Measurements from ENCODE around the gene ADGRB3. TPM values are rescaled to one million over a fixed set of nuclear protein-coding genes. Genes with fewer than 3 reads are reported as not detected.

ADGRB3 gene
- polyA plus RNA-seq, 1 of the 3 experiments (the other 2 are of a cell fraction), result 0.12 TPM

GRCh38 chr6:69005199-69005598 is 370.1 kb downstream of the ADGRB3 start:
- Histone ChIP-seq H3K27me3 (ENCODE audit: insufficient read depth) (no peaks in the 10 kb centered on the region), H3F3A (replicated peaks; ENCODE audit: insufficient read depth) (no peaks in the 10 kb centered on the region), H2AFZ (ENCODE audit: low read depth) (no peak overlapping the region), H3K9me3 (no peaks in the 10 kb centered on the region), H4K20me1 (ENCODE audit: insufficient read depth) (no peaks in the 10 kb centered on the region), H3K27ac (ENCODE audit: low read depth in 2 of 2, low read length in 1 of 2) (no peak overlapping the region), H3K4me2 (no peak overlapping the region), H3K9ac (no peak overlapping the region), H3K79me2 (ENCODE audit: insufficient read depth) (no peaks in the 10 kb centered on the region), H3K9me2 (no peaks in the 10 kb centered on the region), H3K4me1 (ENCODE audit: control insufficient read depth in 1 of 2, insufficient read depth in 2 of 2, low read depth in 1 of 2, low read length in 1 of 2) (no peaks in the 10 kb centered on the region), H3K4me3 (ENCODE audit: low read depth in 2 of 2, low read length in 1 of 2) (no peak overlapping the region), H3K36me3 (replicated peaks in 1 of 2; ENCODE audit: control insufficient read depth in 1 of 2, insufficient read depth in 2 of 2, low read length in 1 of 2) (no peaks in the 10 kb centered on the region)
- ChIA-PET POLR2A (no interaction called here), CTCF (no interaction called here)
- 56% methylated on average over 5 of the region's 5 CpGs for WGBS (ENCODE audit: low lambda C conversion rate)
- no peak for DNase-seq
- TF ChIP-seq RXRA (IDR thresholded peaks at IDR 0.05; ENCODE audit: borderline replicate concordance, low read depth) (no peak), FOSL2 (IDR thresholded peaks at IDR 0.05; ENCODE audit: borderline replicate concordance, low read depth) (no peak), EP300 (IDR thresholded peaks at IDR 0.05; ENCODE audit: borderline replicate concordance in 1 of 2, low read depth in 1 of 2, low read length in 1 of 2) (no peak), IRF3 (IDR thresholded peaks at IDR 0.05; ENCODE audit: low read depth, low read length) (no peak), TAF1 (IDR thresholded peaks at IDR 0.05; ENCODE audit: borderline replicate concordance, low read depth, low read length) (no peak), MAX (IDR thresholded peaks at IDR 0.05; ENCODE audit: low read depth) (no peak), ZBTB33 (IDR thresholded peaks at IDR 0.05; ENCODE audit: borderline replicate concordance, low read depth) (no peak), USF1 (IDR thresholded peaks at IDR 0.05; ENCODE audit: borderline replicate concordance, low read depth) (no peak), NFIC (IDR thresholded peaks at IDR 0.05; ENCODE audit: borderline replicate concordance) (no peak), GATA2 (CRISPR knock-in tag; IDR thresholded peaks at IDR 0.05) (no peak), NRF1 (IDR thresholded peaks at IDR 0.05; ENCODE audit: low read depth, low read length) (no peak), POLR2AphosphoS5 (IDR thresholded peaks at IDR 0.05; ENCODE audit: low read depth, low read length) (no peak), MEF2A (IDR thresholded peaks at IDR 0.05; ENCODE audit: borderline replicate concordance, low read depth) (no peak), PBX3 (IDR thresholded peaks at IDR 0.05) (no peak), MXI1 (IDR thresholded peaks at IDR 0.05; ENCODE audit: low read depth, low read length) (no peak), FOXM1 (IDR thresholded peaks at IDR 0.05; ENCODE audit: low read depth) (no peak)
